ENCODE data around the gene DCAF7. TPM values are rescaled to one million over a fixed set of nuclear protein-coding genes. Genes with fewer than 3 reads are reported as not detected.

DCAF7 gene
- total and polyA plus RNA-seq, 8 donors = 83.7 to 106 (median 100) TPM

DNA sequence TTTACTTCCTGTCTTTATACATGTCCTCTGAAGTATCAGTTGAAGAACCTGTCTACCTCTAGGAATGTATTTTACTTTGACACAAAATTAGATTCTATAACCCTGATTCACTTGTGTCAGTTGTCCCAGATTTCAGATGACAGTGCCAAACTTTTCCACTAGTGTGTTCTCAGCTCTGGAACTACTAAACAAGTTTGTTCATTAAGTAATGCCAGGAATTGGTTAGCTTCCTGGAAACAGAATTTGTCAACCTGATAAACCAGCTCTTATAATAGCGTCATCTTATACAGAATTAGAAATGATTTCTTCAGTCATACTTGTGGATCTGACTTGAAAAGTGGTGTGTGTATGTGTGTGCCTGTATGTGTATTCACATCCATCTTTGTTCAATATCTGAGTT lies 79.3 kb downstream of the DCAF7 start:
- DNase-seq (no peak), ATAC-seq (peak; percentile 35)
- H3K4me1 ChIP-seq = peaks cover 34 to 97% of the 10 kb centered on the region in 2 donors
- intact Hi-C loops (cut with DNase I) = no loop called here
- H3K4me3 ChIP-seq = no peak overlapping the region
- H3K27ac ChIP-seq = peak overlapping the region in 1 of 2 donors; percentile 42
- H3K27me3 ChIP-seq = no peaks in the 10 kb centered on the region
- H3K36me3 ChIP-seq = peaks cover 0 to 23% of the 10 kb centered on the region in 2 donors
- TF ChIP-seq, protein P1, sequence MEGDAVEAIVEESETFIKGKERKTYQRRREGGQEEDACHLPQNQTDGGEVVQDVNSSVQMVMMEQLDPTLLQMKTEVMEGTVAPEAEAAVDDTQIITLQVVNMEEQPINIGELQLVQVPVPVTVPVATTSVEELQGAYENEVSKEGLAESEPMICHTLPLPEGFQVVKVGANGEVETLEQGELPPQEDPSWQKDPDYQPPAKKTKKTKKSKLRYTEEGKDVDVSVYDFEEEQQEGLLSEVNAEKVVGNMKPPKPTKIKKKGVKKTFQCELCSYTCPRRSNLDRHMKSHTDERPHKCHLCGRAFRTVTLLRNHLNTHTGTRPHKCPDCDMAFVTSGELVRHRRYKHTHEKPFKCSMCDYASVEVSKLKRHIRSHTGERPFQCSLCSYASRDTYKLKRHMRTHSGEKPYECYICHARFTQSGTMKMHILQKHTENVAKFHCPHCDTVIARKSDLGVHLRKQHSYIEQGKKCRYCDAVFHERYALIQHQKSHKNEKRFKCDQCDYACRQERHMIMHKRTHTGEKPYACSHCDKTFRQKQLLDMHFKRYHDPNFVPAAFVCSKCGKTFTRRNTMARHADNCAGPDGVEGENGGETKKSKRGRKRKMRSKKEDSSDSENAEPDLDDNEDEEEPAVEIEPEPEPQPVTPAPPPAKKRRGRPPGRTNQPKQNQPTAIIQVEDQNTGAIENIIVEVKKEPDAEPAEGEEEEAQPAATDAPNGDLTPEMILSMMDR (IDR thresholded peaks at IDR 0.05) = no peak
- H3K9me3 ChIP-seq = no peaks in the 10 kb centered on the region

DNA sequence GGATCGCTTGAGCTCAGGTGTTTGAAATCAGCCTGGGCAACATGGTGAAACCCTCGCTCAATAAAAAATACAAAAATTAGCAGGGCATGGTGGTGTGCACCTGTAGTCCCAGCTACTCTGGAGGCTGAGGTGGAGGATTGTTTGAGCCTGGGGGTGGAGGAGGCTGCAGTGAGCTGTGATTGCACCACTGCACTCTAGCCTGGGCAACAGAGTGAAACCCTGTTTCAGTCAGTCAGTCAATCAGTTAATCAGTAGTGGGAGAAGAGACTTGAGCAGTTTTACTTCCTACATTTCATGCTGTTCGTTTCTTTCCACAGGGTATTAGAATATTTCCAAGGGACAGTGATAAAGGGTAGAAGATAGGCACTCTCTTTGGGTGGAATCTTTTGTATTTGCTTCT lies 80.8 kb downstream of the DCAF7 start:
- intact Hi-C loops (cut with DNase I) = no loop called here
- ATAC-seq (no peak), DNase-seq (no peak)
- Histone ChIP-seq H3K27ac (peak overlapping the region in 1 of 2 donors; percentile 24), H3K4me1 (peaks cover 30 to 95% of the 10 kb centered on the region in 2 donors), H3K4me3 (no peak overlapping the region), H3K36me3 (peaks cover 0 to 27% of the 10 kb centered on the region in 2 donors), H3K9me3 (no peaks in the 10 kb centered on the region), H3K27me3 (no peaks in the 10 kb centered on the region)
- TF ChIP-seq, protein P1 (IDR thresholded peaks at IDR 0.05) = no peak

DNA sequence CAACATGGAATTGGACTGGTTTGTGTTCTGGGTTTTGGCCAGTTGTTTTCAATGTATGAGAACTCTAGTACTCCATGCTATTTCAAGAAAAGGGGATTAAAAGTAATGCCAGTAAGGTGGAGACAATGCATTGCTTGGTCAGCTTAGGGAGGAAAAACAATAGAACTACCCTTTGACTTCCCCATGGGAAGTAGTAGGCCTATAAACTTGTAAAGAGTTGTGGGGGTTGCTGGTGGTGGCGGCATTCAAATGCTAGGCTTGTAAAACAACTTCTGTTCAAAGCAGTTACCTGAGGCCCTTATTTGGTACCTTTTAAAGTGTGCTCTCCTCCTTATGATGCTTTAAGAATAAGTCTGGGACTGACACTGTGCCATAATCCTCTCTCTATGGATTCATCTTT lies 81.3 kb downstream of the DCAF7 start:
- no peak for ATAC-seq
- DNase-seq = no peak
- Histone ChIP-seq H3K9me3 (no peaks in the 10 kb centered on the region), H3K27ac (peak overlapping the region in 1 of 2 donors; percentile 10), H3K4me1 (peaks cover 28 to 89% of the 10 kb centered on the region in 2 donors), H3K36me3 (peaks cover 0 to 33% of the 10 kb centered on the region in 2 donors), H3K27me3 (no peaks in the 10 kb centered on the region), H3K4me3 (no peak overlapping the region)
- intact Hi-C loops (cut with DNase I) = no loop called here
- TF ChIP-seq, protein P1 (IDR thresholded peaks at IDR 0.05) = no peak

DNA sequence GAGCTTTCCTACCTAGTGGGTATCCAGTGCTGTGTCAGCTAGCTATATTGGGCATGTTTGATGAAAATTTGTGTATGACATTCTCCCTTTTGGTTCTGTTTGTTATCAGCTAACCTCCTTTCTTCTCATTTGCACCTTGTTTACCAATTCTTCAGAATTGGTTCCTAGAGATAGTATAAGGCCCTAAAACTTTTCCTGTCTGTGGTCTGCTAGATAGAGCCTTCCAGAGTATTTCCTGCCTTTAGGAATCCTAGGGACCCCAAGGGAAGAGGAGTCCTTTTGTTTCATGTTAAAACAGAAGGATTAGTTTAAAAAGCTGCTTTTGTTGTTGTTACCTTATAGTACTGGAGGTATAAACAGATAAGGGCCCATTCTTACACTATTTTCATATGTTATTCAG lies 83.5 kb downstream of the DCAF7 start:
- H3K27me3 ChIP-seq = no peaks in the 10 kb centered on the region
- ATAC-seq = no peak
- no peak overlapping the region for H3K4me3 ChIP-seq
- H3K36me3 ChIP-seq = peaks cover 0 to 48% of the 10 kb centered on the region in 2 donors
- DNase-seq = no peak
- H3K9me3 ChIP-seq = no peaks in the 10 kb centered on the region
- peak overlapping the region; percentile 10 to 66 for H3K27ac ChIP-seq
- peaks cover 21 to 71% of the 10 kb centered on the region in 2 donors for H3K4me1 ChIP-seq
- intact Hi-C loops (cut with DNase I) = no loop called here
- TF ChIP-seq, protein P1 (IDR thresholded peaks at IDR 0.05) = no peak

DNA sequence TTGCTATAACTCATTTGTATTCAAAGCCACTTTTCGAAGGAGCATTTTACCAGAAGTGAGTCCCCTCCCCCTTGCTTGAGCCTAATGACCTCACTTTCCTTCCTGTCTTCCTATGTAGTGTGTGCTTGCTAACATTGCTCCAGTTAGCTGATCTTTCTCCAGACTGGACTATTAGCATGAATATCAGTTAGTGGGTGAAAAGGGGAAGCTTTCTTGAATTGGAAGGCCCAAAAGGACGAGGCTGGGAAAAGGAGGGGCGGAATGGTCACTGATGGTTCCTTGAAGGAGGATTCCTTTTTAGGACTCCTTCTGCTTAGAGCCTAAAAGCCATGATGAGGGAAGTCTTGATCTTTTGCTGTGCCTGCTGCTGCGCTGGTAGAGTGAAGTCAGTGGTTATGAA lies 83.9 kb downstream of the DCAF7 start:
- peak; percentile 40 for ATAC-seq
- intact Hi-C loops (cut with DNase I) = no loop called here

More for the DNA sequence above, 83.9 kb downstream of the DCAF7 start:
- peaks cover 0 to 47% of the 10 kb centered on the region in 2 donors for H3K36me3 ChIP-seq
- no peak overlapping the region for H3K4me3 ChIP-seq
- TF ChIP-seq, protein P1 (IDR thresholded peaks at IDR 0.05) = no peak
- H3K4me1 ChIP-seq = peaks cover 20 to 71% of the 10 kb centered on the region in 2 donors
- no peaks in the 10 kb centered on the region for H3K9me3 ChIP-seq
- DNase-seq = peak in 1 of 4 donors; percentile 19
- H3K27ac ChIP-seq = peak overlapping the region; percentile 10 to 66
- no peaks in the 10 kb centered on the region for H3K27me3 ChIP-seq

All from left lung (tissue), 10 donors.